NCI-H1694 (cell line): ENCODE results near the gene IL36B.

ENCODE experiments used
- DNase-seq: peaks from one replicate; lab custom pipeline; 2025; lab: John Stamatoyannopoulos, UW

The IL36B gene

GRCh38 chr2:113009622-113010021 lies 43.0 kb downstream of the IL36B start:
- no peak for DNase-seq

GRCh38 chr2:113007250-113007649 lies 45.4 kb downstream of the IL36B start:
- no peak for DNase-seq

GRCh38 chr2:113005030-113005509 lies 47.6 kb downstream of the IL36B start, which contains the start of gene IL36A:
IL36A (plus strand) TSS chr2:113005459; CDS start chr2:113005872, 413 bp downstream.
- DNase-seq, result no peak

- no peak for DNase-seq
These were observed 50.0 kb downstream of the IL36B start for GRCh38 chr2:113002677-113003076.

- no peak for DNase-seq
These were observed 52.2 kb downstream of the IL36B start for GRCh38 chr2:113000436-113000835.

GRCh38 chr2:112997151-112997550 lies 55.5 kb downstream of the IL36B start:
- DNase-seq, result no peak

- no peak for DNase-seq
These were observed 56.0 kb downstream of the IL36B start for GRCh38 chr2:112996635-112997034.

- no peak for DNase-seq
These were observed 57.2 kb downstream of the IL36B start for GRCh38 chr2:112995346-112995920.

- no peak for DNase-seq
These were observed 58.0 kb downstream of the IL36B start for GRCh38 chr2:112994648-112995047.

GRCh38 chr2:112993831-112994230 lies 58.8 kb downstream of the IL36B start:
- no peak for DNase-seq

- no peak for DNase-seq
These were observed 63.1 kb downstream of the IL36B start for GRCh38 chr2:112989611-112990010.

GRCh38 chr2:112985090-112985489 lies 67.6 kb downstream of the IL36B start:
- DNase-seq, result no peak

- no peak for DNase-seq
These were observed 72.1 kb downstream of the IL36B start for GRCh38 chr2:112980537-112980936.

- no peak for DNase-seq
These were observed 72.9 kb downstream of the IL36B start for GRCh38 chr2:112979731-112980130.

GRCh38 chr2:112977559-112978056 lies 75.1 kb downstream of the IL36B start, which contains the start of gene IL36G:
IL36G (plus strand) TSS chr2:112978006; CDS start chr2:112978639, 633 bp downstream.
- DNase-seq, result no peak
